Bronchus fibroblast of lung (primary cell): ENCODE data around the gene SYF2. TPM values are rescaled to one million over a fixed set of nuclear protein-coding genes. Genes with fewer than 3 reads are reported as not detected.

Source experiments
- total RNA-seq: library from RNA; depleted of rRNA; stranded (reverse); fragments of >200 nt; gene quantifications from 2 replicates; pipeline ENCODE4 v1.2.3, GENCODE V29; 2015

The SYF2 gene
- 21.0 and 30.6 TPM in 2 replicates for total RNA-seq

GRCh38 chr1:25232027-25232865, at the start of gene SYF2:
Gene SYF2, minus strand, starts transcription at chr1:25232502. Its CDS starts 35 bp downstream, at chr1:25232467.

GRCh38 chr1:25272238-25272637, 39.9 kb upstream of the SYF2 start, which contains the start of gene RHD:
Gene RHD, plus strand, starts transcription at chr1:25272509. Its CDS starts 39 bp downstream, at chr1:25272548.

GRCh38 chr1:25247024-25247828, 14.9 kb upstream of the SYF2 start, which contains the start of gene RSRP1:
Gene RSRP1, minus strand, starts transcription at chr1:25247454. Its CDS starts 491 bp downstream, at chr1:25246963.

Other genes starting within 250 kb of the SYF2 start
- gene RSRP1, start 15.0 kb upstream of the SYF2 start, total RNA-seq = 40.0 and 49.6 TPM in 2 replicates
- gene RHD, start 40.0 kb upstream of the SYF2 start, total RNA-seq = under 0.01 TPM in 1 of 2 replicates, not detected in the other
- 73.1 and 80.4 TPM in 2 replicates for gene TMEM50A, start 105.8 kb upstream of the SYF2 start, total RNA-seq
- 0.15 and 0.50 TPM in 2 replicates for gene RHCE, start 188.3 kb upstream of the SYF2 start, total RNA-seq
- gene MACO1, start 198.4 kb upstream of the SYF2 start, total RNA-seq = 7.9 and 8.9 TPM in 2 replicates